Stimulated activated CD4-positive, alpha-beta T cell treated with anti-CD3 and anti-CD28 coated beads, Interleukin-1b, Interleukin-23, amount 100 ng/mL, for 24 hours (primary cell): ENCODE measurements around the gene NLRP9.

Experiments
- DNase-seq, 4 experiments: peaks; one replicate each; pipeline ENCODE4 v3.0.0-alpha.2; 2020; ENCODE audit warnings: low read depth in 4 of 4, low spot score in 1 of 4

The NLRP9 gene

GRCh38 chr19:55674841-55675660 is 63.2 kb downstream of the NLRP9 start, which contains the start of gene EPN1:
Gene EPN1, plus strand, starts transcription at chr19:55675226. Its CDS starts 3,402 bp downstream, at chr19:55678628.
- peak; percentile 90 to 97 (median 96) for DNase-seq

DNA sequence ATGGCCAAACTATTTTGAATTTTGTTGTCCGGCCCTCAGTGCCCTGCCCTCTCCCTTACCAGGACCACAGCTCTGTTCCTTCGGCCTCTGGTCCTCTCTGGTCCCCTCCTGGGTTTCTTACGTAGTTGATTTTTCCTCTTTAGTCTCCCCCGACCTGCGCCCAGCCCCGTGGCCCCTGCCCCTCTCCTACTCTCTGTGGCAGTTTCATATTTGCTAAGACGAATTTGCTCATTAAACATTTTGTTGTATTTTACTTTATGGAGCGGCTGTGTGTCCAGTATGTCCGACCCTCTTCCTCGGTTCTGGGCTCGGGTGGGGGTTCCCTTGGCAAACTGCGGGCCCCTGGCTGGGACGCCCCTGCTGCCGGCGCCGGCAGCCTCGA is 63.8 kb downstream of the NLRP9 start:
- no peak for DNase-seq

DNA sequence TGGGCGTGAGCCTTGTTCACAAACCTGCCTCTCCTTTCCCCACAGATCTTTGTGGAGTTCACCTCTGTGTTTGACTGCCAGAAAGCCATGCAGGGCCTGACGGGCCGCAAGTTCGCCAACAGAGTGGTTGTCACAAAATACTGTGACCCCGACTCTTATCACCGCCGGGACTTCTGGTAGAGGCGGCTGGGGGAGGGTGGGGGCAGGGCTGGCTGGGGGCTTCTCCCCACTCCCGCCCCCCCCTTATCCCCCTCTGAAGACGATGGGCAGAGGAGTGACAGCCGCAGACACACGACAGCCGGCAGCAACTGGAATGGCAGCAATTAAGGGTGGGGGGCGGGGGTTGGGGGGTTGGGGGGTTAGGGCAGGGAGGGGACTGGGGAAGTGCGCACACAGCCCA is 64.3 kb downstream of the NLRP9 start:
- no peak for DNase-seq

GRCh38 chr19:55673465-55673864 is 64.7 kb downstream of the NLRP9 start:
- DNase-seq: no peak

- DNase-seq: no peak
These were observed 65.8 kb downstream of the NLRP9 start for GRCh38 chr19:55672418-55672817.

GRCh38 chr19:55671054-55671378 is 67.2 kb downstream of the NLRP9 start:
- no peak for DNase-seq

DNA sequence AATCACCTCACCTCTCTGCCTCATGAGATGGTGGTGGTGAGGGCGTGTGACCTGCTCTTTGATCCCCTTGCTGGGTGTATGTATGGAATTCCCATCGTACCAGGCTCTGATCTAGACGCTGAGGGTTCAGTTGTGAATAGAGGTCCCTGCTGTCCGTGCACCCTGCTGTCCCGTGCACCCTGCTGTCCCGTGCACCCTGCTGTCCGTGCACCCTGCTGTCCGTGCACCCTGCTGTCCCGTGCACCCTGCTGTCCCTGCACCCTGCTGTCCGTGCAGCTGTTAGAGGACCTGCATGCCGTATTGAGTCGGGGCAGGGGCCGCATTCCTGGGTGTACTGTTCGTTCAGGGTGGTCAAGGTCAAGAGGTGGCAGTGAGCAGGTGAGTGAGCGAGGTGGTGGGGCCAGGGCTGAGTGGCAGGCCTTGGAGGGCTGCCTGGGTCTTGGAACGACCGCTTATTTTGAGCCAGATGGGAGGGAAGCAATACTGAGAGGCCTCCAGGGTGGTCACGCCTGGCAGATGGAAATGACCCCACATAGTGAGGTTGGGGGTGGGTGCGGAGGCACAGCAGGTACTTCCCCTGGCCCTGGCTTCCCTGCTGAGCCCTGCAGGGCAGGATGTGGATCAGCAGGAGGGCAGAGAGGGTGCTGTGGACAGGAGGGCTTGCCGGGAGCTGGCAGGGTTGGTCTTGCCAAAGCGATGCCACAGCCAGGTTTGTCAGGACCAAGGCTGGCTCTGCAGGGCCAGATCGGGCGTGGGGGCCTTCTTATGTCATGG is 67.7 kb downstream of the NLRP9 start:
- no peak for DNase-seq

DNA sequence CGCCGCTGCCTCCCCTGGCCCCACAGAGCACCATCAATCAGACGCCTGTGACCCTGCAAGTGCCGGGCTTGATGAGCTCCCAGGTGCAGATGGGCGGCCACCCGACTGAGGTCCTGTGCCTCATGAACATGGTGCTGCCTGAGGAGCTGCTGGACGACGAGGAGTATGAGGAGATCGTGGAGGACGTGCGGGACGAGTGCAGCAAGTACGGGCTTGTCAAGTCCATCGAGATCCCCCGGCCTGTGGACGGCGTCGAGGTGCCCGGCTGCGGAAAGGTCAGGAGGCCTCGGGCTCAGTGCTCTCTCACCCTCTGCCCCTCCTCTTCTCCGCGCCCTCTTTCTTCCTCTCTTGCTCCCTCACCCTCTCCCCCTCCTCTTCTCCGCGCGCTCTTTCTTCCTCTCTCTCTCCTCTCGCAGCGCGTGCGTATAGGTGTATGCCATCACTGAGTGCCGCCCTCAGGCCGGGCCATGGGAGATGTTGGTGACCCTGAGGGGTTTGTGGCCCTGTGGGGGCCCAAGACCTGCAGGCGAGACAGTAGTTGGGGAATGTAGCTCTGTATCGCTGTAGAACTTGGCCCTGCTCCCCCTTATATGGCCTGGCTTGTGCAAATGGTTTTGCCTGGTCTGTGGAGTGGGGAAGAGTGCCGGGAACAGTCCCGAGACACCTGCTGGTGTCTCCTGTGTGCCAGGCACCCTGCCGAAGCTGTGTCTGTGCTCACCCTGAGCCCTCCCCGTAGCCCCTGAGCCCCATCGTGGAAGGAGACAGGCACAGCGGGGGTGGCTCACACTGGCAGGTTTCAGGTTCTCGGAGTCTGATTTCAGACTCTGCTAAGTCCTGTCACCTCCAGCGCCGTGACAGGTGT is 68.6 kb downstream of the NLRP9 start:
- DNase-seq: no peak

DNA sequence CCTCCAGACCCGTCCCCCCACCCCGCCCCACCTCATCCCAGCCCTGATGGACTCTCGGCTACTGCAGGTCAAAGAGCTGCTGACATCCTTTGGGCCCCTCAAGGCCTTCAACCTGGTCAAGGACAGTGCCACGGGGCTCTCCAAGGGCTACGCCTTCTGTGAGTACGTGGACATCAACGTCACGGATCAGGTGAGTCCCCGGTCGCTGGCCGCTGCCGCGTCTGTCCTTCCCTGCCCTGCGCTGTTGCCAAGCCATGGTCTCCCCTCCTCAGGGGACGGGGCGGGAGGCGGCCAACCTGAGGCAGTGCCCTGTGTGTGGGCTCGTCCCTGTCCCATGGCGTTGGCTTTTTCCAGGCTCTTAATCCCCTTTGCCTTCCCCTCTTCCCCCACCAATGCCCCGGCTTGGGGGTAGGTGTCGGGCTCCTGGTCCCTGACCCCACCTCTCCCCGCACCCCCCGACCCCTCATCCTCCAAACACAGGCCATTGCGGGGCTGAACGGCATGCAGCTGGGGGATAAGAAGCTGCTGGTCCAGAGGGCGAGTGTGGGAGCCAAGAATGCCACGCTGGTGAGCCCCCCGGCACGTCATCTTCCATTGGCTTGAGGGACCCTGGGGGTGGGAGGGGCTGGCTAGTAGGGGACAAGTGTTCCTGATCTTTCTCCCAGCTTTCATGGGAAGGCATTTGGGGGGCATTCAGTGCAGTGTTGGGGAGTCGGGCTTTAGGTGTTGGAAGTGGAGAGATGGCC is 69.4 kb downstream of the NLRP9 start:
- DNase-seq: no peak

GRCh38 chr19:55667958-55668357 is 70.2 kb downstream of the NLRP9 start:
- DNase-seq: no peak

- DNase-seq: no peak
These were observed 70.7 kb downstream of the NLRP9 start for GRCh38 chr19:55667511-55667910.

GRCh38 chr19:55667006-55667381 is 71.2 kb downstream of the NLRP9 start:
- DNase-seq: no peak

DNA sequence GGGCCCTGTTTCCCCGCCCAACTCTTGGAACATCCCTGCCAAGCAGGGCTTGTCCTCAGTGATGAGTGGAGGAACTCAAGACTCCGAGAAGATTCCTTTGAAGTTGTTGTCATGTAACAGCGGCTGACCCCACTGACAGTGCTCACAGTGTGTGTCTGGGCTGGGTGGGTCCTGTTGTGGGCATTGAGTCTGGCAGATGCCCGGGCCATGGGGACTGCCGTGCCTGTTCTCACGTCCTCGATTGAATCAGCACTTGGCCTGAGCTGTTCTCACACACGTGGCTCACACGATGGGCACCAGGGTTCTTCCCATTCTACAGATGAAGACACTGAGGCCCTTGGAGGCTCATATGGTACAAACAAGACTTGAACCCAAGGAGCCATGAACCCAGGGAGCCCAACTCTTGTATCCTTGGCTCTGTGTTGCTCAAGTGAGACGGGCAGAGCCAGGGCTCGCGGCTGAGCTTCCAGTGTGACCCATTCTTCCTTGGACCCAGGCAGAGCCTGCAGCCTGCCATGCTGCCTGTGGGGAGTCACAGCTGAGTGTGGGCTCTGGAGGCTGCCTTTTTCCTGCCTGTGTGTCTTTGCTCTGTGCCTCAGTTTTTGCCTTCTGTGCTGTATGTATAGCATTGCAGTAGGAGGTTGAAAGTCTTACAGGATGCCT is 71.7 kb downstream of the NLRP9 start:
- DNase-seq: no peak

DNA sequence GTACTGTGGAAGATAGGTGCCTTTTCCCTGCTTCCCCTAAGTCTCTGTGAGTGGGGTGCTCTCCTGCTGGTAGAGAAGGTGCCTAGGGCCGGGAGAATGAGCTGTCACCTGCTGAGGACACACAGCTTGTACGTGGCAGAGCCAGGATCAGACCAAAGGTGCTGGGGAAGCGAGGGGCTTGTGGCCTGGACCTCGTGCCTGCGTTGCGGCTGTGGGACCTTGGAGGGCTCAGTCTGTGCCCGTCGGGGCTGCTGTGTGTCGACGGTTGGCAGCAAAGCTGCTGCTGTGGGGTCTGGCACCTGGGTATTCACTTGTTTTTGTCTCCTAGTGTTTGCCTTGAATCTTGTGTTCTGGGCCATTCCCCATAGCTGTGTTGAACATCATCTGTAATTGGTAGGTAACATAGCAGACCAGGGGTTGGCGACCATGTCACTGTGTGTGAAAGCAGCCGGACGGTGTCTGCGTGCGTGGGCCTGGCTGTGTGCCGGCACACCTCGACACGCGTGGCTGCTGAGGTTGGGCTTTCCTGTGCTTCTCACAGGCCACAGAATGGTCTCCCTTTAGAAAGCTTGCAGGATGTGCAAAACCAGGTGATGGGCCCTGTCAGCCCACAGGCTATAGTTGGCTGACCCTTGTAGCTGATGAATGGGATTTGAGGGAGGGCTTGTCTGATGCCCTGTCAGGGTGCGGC is 74.2 kb downstream of the NLRP9 start:
- no peak for DNase-seq

DNA sequence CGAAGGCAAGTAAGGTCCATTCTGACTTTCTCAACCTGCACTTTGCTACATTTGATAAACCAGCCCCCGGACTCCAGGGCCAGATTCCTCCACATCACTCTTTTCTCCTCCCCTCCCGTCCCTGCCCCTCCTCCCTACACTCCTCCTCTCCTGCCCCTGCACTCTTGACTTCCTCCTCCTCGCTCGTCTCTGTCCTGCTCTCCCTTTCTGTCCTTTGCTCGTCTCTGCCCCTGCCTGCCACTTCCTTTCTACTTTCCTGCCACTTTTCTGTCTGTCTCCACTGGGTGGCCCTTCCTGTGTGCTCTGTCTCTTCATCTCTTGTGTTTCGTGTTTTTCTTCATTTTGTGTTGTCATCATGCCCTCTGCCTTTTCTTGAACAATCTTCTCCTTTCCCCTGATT is 76.4 kb downstream of the NLRP9 start:
- no peak for DNase-seq

DNA sequence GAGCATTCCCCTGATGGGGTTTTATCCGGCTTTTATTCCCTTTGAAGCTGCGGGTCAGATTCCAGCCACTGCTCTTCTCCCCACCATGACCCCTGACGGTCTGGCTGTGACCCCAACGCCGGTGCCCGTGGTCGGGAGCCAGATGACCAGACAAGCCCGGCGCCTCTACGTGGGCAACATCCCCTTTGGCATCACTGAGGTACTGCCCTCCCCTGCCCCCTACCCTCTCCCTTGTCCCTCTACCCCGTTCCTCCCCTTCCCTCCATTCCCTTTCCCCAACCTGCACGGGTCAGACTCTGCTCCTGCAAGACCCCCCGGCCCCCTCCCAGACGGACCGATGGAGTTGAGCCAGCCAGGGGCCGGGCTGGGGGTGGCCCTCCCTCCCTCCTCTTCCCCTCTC is 77.2 kb downstream of the NLRP9 start:
- DNase-seq: no peak

DNA sequence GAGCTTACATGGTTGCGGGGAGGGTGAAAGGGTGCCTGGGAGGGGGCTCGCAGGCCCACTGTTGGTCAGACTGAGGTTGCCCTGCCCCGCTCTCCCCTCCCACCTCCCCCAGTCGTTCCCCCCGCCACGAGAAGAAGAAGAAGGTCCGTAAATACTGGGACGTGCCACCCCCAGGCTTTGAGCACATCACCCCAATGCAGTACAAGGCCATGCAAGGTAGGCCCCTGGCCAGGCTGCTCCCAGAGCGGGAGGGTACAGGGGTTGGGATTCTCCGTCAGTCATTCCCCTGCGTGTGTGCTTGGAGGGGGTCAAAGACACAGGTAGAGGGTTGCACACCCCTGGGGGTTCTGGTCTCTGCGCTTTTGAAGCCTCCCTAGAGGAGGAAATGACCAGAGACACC is 77.8 kb downstream of the NLRP9 start:
- no peak for DNase-seq

GRCh38 chr19:55659822-55660221 is 78.4 kb downstream of the NLRP9 start:
- no peak for DNase-seq

DNA sequence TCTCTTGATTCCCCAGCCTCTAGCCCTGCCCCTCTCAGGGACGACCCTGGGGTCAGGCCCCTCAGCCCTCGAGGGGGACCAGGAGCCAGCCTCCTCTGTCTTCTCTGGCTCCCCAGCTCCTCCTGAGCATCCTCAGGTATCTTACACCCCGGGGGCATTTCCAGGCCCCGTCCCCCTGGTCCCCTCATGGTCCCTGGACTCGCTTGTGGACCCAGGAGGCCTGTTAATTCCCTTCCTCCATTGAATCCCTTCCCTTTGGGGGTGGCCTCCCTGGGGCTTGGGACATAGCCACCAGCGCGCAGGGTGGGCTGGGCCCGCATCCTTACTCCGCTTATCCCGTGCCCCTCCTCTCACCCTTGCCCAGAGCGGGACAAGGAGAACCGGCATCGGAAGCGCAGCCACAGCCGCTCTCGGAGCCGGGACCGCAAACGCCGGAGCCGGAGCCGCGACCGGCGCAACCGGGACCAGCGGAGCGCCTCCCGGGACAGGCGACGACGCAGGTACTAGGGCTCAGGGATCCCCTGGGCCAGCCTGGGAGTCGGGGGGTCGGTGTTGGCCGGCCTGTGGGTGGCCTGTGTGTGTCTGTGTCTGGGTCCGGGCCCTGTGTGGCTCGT is 79.2 kb downstream of the NLRP9 start:
- no peak for DNase-seq
